GM12873 (cell line): Measurements from ENCODE around the gene ZBTB7C.

ENCODE experiments used
- TF ChIP-seq, protein P1 (sequence below): IDR thresholded peaks from 2 replicates; pipeline ENCODE4 v1.5.1; 2012; ENCODE audit warnings: low read depth, mild to moderate bottlenecking, moderate library complexity, low read length, control low read depth; ENCODE audit not compliant: insufficient read depth; ENCODE audit errors: missing control alignments

ZBTB7C gene

DNA sequence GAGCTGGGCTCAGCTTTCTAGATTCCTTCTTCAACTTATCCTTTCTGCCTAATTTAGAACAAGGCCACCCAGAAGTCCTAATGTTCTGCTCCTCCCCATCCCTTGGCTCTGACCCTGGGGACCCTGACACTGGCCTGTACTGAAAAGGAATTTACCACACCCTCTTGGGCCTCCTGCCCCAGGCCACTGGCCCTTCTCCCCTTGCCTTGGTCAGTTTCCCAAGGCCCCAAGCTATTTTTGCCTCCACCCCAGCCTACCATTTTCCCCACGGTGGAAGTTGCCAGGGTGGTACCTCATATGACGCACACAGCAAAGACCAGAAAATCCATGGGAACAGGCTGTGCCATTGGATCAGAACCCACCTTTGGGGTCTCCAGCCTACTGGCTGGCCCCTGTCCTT is 72.1 kb downstream of the ZBTB7C start:
- TF ChIP-seq, protein P1, sequence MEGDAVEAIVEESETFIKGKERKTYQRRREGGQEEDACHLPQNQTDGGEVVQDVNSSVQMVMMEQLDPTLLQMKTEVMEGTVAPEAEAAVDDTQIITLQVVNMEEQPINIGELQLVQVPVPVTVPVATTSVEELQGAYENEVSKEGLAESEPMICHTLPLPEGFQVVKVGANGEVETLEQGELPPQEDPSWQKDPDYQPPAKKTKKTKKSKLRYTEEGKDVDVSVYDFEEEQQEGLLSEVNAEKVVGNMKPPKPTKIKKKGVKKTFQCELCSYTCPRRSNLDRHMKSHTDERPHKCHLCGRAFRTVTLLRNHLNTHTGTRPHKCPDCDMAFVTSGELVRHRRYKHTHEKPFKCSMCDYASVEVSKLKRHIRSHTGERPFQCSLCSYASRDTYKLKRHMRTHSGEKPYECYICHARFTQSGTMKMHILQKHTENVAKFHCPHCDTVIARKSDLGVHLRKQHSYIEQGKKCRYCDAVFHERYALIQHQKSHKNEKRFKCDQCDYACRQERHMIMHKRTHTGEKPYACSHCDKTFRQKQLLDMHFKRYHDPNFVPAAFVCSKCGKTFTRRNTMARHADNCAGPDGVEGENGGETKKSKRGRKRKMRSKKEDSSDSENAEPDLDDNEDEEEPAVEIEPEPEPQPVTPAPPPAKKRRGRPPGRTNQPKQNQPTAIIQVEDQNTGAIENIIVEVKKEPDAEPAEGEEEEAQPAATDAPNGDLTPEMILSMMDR: no peak

DNA sequence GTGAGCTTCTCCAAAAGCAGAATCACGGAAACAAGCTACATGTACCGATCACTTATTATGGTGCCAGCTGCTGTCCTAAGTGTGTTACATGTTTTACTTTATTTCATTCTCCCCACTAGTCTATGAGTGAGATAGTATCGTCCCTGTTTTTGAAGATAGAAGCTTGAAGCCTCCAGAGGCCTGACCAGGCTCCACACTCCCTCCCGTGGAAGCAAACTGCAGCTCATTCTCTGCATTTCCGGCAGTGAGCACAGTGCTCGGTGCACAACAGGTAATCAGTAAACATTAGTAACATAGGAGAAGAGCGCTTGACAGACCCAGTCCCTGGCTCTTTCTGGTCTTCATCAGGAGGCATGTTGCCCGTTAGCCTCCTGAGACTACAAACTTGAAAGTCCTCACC is 72.9 kb downstream of the ZBTB7C start:
- TF ChIP-seq, protein P1: no peak

DNA sequence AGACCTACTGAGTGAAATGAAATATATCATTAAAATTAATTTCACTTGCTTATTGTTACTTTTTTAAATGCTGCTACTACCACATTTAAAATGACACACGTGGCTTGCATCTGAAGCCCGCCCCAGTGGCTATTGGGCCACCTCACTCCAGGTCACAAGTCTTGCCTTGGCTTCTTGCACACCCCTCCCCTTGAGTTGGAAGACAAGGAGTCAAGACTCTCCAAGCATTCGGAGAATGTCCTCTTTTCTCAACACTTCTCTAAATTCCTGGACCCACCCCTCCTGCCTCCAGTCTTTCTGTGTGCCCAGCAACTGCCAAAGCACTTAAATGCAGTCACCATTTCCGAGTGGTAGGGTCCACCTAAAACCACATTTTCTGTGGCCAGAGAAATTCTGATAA is 73.4 kb downstream of the ZBTB7C start:
- TF ChIP-seq, protein P1: no peak

DNA sequence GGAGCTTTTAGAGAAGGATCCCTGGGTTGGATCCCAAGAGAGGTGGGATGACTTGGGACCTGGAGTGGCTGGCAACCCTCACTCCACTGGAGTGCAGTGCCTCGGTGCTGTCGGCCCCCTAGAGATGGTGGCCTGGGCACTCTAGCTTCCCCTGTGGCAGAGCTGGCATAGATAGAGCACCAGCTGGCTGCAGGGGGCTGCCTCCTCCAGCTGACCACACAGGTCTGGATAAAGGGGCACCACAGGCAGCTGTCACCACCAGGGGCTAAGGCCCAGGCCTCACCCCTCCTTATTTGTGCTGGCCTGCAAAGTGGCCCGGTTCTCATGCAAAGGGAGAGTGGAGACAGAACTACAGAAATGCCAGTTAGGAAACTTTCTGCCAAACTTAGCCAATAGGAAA is 74.3 kb downstream of the ZBTB7C start:
- TF ChIP-seq, protein P1: no peak

DNA sequence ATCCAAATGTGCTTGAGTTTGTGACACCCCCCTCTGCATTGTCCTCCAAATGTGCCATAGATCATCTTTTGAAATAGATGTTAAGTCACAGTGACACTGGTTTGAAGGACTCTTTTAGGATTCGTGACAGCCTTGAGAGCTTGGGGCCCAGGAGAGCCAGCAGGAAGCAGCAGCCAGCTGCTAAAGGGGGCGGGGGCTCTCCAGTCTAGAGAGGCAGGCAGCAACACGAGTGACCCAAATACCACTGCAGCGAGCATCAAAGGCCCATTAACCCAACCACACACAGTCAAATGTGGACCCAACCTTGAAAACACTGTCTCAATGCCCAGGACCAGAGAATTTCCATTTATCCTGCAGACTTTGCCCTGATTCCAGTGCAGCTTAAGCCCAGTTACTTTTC is 75.6 kb downstream of the ZBTB7C start:
- TF ChIP-seq, protein P1: no peak

DNA sequence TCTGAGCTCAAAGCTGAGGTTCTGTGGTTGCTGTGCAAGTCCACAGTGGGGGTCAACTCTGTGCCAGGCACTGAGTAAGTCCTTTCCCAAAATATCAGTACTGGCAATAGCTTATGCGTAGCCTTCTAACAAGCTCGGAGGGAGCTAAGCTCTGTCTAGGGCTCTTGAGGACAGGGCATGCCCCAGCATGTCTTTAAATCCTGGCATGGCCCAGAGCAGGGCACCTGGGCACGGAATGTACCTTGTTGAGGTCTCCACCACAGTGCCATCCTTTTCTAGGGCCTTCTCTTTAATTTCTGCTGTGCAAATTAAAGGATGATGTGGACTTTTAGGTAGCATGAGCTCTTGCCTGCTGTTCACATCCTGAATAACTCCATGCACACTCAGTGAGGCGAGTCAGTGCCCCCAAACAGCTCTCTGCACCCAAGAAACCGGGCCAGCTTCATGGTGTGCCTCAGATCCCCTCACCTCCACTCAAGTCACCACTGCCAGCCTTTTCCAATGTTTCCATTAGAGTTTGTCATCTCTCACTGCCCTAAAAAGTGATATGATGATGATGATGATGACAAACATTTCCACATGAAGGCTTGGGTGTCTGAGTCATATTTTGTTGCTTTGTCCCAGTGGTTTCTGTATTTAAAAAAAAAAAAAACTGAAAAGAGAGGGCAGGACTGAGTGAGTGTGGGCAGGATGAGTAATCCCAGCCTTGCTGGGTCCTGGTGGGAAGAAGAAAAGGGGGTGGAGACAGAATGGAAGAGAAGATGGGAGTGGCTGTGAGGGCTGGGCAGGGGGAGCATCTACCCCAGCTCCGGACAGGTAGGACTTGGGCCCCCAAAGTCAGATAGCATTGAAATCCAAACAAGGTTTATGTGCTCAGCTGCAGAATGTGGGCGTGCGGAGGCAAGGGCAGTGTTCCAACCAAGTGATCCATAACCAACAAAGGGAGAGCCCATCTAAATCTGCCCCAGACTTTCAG is 78.9 kb downstream of the ZBTB7C start:
- TF ChIP-seq, protein P1: no peak

DNA sequence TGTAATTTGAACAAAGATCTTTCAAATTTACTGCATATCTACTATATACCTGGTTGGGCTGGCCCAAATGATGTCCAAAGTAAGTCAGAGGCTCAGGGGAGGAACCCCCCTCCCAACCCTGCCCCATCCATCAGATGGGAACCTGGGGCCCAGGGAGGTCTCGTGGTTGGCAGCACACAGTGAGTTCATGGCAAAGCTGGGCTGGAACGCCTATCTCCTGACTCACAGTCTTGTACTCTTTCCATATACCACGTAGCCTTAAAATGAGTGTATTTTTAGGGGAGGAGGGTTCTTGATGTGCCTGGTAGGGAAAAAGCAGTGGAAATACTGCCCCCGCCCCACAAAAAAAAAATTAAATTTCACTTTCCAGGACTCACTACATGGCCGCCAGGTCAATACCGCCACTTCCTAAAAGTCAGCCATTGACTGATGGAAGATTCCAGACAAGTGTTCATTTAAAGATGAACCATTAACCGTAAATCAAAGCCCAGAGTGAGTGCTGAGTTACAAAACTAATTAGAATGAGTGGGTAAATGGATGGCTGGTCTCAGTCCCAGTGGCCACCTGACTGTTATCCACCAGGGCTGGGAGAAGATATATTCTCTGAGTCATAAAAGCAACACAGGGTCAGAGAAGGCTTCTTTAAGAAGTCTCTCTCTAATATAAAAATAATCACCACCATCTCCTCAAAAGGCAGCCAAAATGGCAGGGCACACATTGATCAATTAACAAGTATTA is 80.5 kb downstream of the ZBTB7C start:
- TF ChIP-seq, protein P1: no peak
